Liver (tissue), 9 donors: ENCODE data around the gene SH3D19. TPM values are rescaled to one million over a fixed set of nuclear protein-coding genes. Genes with fewer than 3 reads are reported as not detected.

Experiments used
- DNase-seq: peaks from one replicate; pipeline ENCODE4 v3.0.0-alpha.2; 2017; ENCODE audit warnings: low spot score
- H3K27ac ChIP-seq, 2 donors: one replicate each; pipeline ENCODE4 v1.7.0; 2013; ENCODE audit warnings: inconsistent platforms in 2 of 2, low read length in 2 of 2, control low read depth in 1 of 2, low read depth in 1 of 2, mild to moderate bottlenecking in 1 of 2
- H3K27me3 ChIP-seq, 4 donors: one replicate each; pipeline versions ENCODE4 v1.6.1 to v1.7.0; 2013; ENCODE audit warnings: low read length in 3 of 4, inconsistent platforms in 1 of 4, mild to moderate bottlenecking in 1 of 4, moderate library complexity in 1 of 4; ENCODE audit not compliant: control insufficient read depth in 4 of 4, insufficient read depth in 4 of 4
- H3K36me3 ChIP-seq, 4 donors: one replicate each; pipeline versions ENCODE4 v1.6.1 to v1.7.0; 2013; ENCODE audit warnings: low read length in 3 of 4, mild to moderate bottlenecking in 3 of 4, low read depth in 1 of 4, moderate library complexity in 1 of 4; ENCODE audit not compliant: control insufficient read depth in 4 of 4, insufficient read depth in 3 of 4
- H3K4me1 ChIP-seq, 4 donors: one replicate each; pipeline versions ENCODE4 v1.6.1 to v1.7.0; 2013; ENCODE audit warnings: low read length in 3 of 4, mild to moderate bottlenecking in 3 of 4, moderate library complexity in 1 of 4; ENCODE audit not compliant: control insufficient read depth in 4 of 4, insufficient read depth in 4 of 4
- H3K4me3 ChIP-seq, 3 donors: one replicate each; pipeline versions ENCODE4 v1.6.1 to v1.7.0; 2013; ENCODE audit warnings: low read length in 3 of 3, control low read depth in 1 of 3, low read depth in 1 of 3, mild to moderate bottlenecking in 1 of 3
- H3K9ac ChIP-seq, 2 donors: one replicate each; pipeline ENCODE4 v1.7.0; 2013; ENCODE audit warnings: low read length in 2 of 2, mild to moderate bottlenecking in 2 of 2, moderate library complexity in 2 of 2, control low read depth in 1 of 2, low read depth in 1 of 2
- H3K9me3 ChIP-seq, 4 donors: one replicate each; pipeline versions ENCODE4 v1.6.1 to v1.7.0; 2013; ENCODE audit warnings: low read length in 3 of 4; ENCODE audit not compliant: control insufficient read depth in 4 of 4
- CTCF ChIP-seq: fragments of 150-350 bp; IDR thresholded peaks from 2 replicates; pipeline ENCODE4 v1.5.1; 2017; ENCODE audit warnings: improper control_type of control experiment, low read depth, low read length; ENCODE audit not compliant: missing input control
- EGR1 ChIP-seq, 2 donors: IDR thresholded peaks; 2 replicates each; pipeline ENCODE4 v1.6.1; 2016 to 2018; ENCODE audit warnings: antibody characterized with exemption in 2 of 2, low read depth in 2 of 2
- FOXA1 ChIP-seq: IDR thresholded peaks from 2 replicates; pipeline ENCODE4 v1.6.1; 2016; ENCODE audit warnings: antibody characterized with exemption
- FOXA2 ChIP-seq: IDR thresholded peaks from 2 replicates; pipeline ENCODE4 v1.6.1; 2016; ENCODE audit warnings: antibody characterized with exemption
- GABPA ChIP-seq, 2 donors: IDR thresholded peaks in 1 of 2; conservative IDR thresholded peaks in 1 of 2; 2 replicates each; pipeline ENCODE4 v1.6.1; 2016; ENCODE audit warnings: antibody characterized with exemption in 2 of 2, mild to moderate bottlenecking in 1 of 2, moderate library complexity in 1 of 2
- HNF4A ChIP-seq, 2 donors: conservative IDR thresholded peaks; 2 replicates each; pipeline ENCODE4 v1.6.1; 2016; ENCODE audit warnings: antibody characterized with exemption in 2 of 2, mild to moderate bottlenecking in 2 of 2
- HNF4G ChIP-seq: IDR thresholded peaks from 2 replicates; pipeline ENCODE4 v1.6.1; 2016; ENCODE audit warnings: antibody characterized with exemption
- JUND ChIP-seq, 2 donors: IDR thresholded peaks; 2 replicates each; pipeline ENCODE4 v1.6.1; 2016; ENCODE audit warnings: antibody characterized with exemption in 2 of 2
- MAX ChIP-seq: IDR thresholded peaks from 2 replicates; pipeline ENCODE4 v1.6.1; 2016; ENCODE audit warnings: antibody characterized with exemption
- NR2F2 ChIP-seq: IDR thresholded peaks from 2 replicates; pipeline ENCODE4 v1.6.1; 2016; ENCODE audit warnings: antibody characterized with exemption
- RAD21 ChIP-seq, 2 donors: IDR thresholded peaks; 2 replicates each; pipeline ENCODE4 v1.6.1; 2016; ENCODE audit warnings: antibody characterized with exemption in 2 of 2, mild to moderate bottlenecking in 2 of 2
- RXRA ChIP-seq, 2 donors: IDR thresholded peaks; 2 replicates each; pipeline ENCODE4 v1.6.1; 2017 to 2018; ENCODE audit warnings: antibody characterized with exemption in 2 of 2, mild to moderate bottlenecking in 1 of 2
- SP1 ChIP-seq: IDR thresholded peaks from 2 replicates; pipeline ENCODE4 v1.6.1; 2018; ENCODE audit warnings: antibody characterized with exemption, mild to moderate bottlenecking
- TAF1 ChIP-seq: conservative IDR thresholded peaks from 2 replicates; pipeline ENCODE4 v1.6.1; 2016; ENCODE audit warnings: antibody characterized with exemption, mild to moderate bottlenecking
- YY1 ChIP-seq: IDR thresholded peaks from 2 replicates; pipeline ENCODE4 v1.6.1; 2016; ENCODE audit warnings: antibody characterized with exemption, mild to moderate bottlenecking
- ZBTB33 ChIP-seq: IDR thresholded peaks from 2 replicates; pipeline ENCODE4 v1.6.1; 2016; ENCODE audit warnings: antibody characterized with exemption
- WGBS: extraction: QIAGEN DNeasy Blood & Tissue Kit; methylation state at CpG from one replicate; pipeline ENCODE4 v1.1.7; 2013; 5-methylcytosine and 5-hydroxymethylcytosine counted together
- polyA plus RNA-seq, 2 donors: library from polyadenylated mRNA; stranded (reverse) in 1 of 2; unstranded in 1 of 2; fragments of 200-250 nt in 1 of 2; fragments of >200 nt in 1 of 2; fragmentation: Nextera tagmentation in 1 of 2; extraction: Ambion mirVana in 1 of 2; gene quantifications; one replicate each; pipeline versions ENCODE4 v1.2.1 to v1.2.3, GENCODE V29; 2013 to 2015
- total RNA-seq, 2 donors: library from RNA; depleted of rRNA; stranded (reverse); fragments of >200 nt; gene quantifications; one replicate each; pipeline ENCODE4 v1.2.3, GENCODE V29; 2014
- TF ChIP-seq, protein P1 (sequence below): IDR thresholded peaks from 2 replicates; pipeline ENCODE4 v1.6.1; 2016; ENCODE audit warnings: antibody characterized with exemption
- TF ChIP-seq, protein P2 (sequence below): IDR thresholded peaks from 2 replicates; pipeline ENCODE4 v1.6.1; 2016; ENCODE audit warnings: antibody characterized with exemption, mild to moderate bottlenecking
- donor health status: healthy.
- donor health status: healthy.
- donor health status: healthy.
- donor health status: healthy.
- donor health status: healthy.

Gene SH3D19
- total and polyA plus RNA-seq, 4 donors = 11.0 to 22.2 (median 17.1) TPM

- no peak for TF ChIP-seq RAD21 (IDR thresholded peaks at IDR 0.05)
These were observed 64.9 kb downstream of the SH3D19 start (continued) for GRCh38 chr4:151260526-151260925.

DNA sequence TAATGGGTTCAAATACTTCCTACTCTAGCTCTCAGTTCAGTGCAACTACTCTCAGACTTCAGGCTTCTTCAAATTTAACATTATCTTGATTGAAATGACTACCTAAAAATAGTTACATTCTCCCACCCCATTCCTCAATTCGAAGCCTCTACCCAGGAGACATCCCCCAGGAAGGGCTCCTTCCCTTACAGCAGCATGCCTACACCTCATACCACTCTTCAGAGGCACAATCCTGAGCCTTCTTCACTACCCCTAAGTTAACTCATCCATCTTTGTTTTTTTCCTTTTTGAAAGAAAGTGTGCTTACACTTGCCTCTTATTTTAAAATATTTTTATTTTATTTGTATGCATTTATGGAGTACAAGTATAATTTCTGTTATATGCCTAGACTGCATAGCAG, 65.7 kb downstream of the SH3D19 start:
- no peaks in the 10 kb centered on the region for H3K27me3 ChIP-seq
- H3K9ac ChIP-seq = no peak overlapping the region
- no peak overlapping the region for H3K27ac ChIP-seq
- peaks cover 0 to 4% (median 0%) of the 10 kb centered on the region in 4 donors for H3K4me1 ChIP-seq
- no peak for TF ChIP-seq YY1
- TF ChIP-seq HNF4A (conservative IDR thresholded peaks at IDR 0.05) = no peak
- TF ChIP-seq FOXA1 = no peak
- no peak for TF ChIP-seq FOXA2
- no peak for TF ChIP-seq JUND (IDR thresholded peaks at IDR 0.05)
- TF ChIP-seq RAD21 (IDR thresholded peaks at IDR 0.05) = no peak
- TF ChIP-seq CTCF = no peak
- no peak for TF ChIP-seq TAF1
- no peak for TF ChIP-seq EGR1 (IDR thresholded peaks at IDR 0.05; ENCODE audit: low read depth in 2 of 2)
- no peak for TF ChIP-seq MAX
- TF ChIP-seq, protein P1, sequence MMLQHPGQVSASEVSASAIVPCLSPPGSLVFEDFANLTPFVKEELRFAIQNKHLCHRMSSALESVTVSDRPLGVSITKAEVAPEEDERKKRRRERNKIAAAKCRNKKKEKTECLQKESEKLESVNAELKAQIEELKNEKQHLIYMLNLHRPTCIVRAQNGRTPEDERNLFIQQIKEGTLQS = no peak
- no peak for TF ChIP-seq NR2F2
- no peak for TF ChIP-seq GABPA (IDR thresholded peaks at IDR 0.05 in 1 of 2, conservative IDR thresholded peaks at IDR 0.05 in 1 of 2)
- TF ChIP-seq SP1 = no peak
- TF ChIP-seq RXRA (IDR thresholded peaks at IDR 0.05) = no peak
- no peak for TF ChIP-seq ZBTB33
- no peaks in the 10 kb centered on the region for H3K36me3 ChIP-seq
- no peak overlapping the region for H3K4me3 ChIP-seq
- no peaks in the 10 kb centered on the region for H3K9me3 ChIP-seq
- no peak for DNase-seq
- 89% methylated on average over 1 of the region's 1 CpG for WGBS

GRCh38 chr4:151257704-151258103, 67.7 kb downstream of the SH3D19 start:
- Histone ChIP-seq H3K4me1 (peaks cover 0 to 10% (median 3%) of the 10 kb centered on the region in 4 donors), H3K36me3 (no peaks in the 10 kb centered on the region), H3K9ac (no peak overlapping the region), H3K27ac (no peak overlapping the region), H3K9me3 (no peaks in the 10 kb centered on the region), H3K27me3 (no peaks in the 10 kb centered on the region), H3K4me3 (no peak overlapping the region)
- WGBS = 92% methylated on average over 4 of the region's 4 CpGs
- DNase-seq = no peak
- TF ChIP-seq RAD21 (IDR thresholded peaks at IDR 0.05) = no peak
- no peak for TF ChIP-seq JUND (IDR thresholded peaks at IDR 0.05)
- TF ChIP-seq, protein P2, sequence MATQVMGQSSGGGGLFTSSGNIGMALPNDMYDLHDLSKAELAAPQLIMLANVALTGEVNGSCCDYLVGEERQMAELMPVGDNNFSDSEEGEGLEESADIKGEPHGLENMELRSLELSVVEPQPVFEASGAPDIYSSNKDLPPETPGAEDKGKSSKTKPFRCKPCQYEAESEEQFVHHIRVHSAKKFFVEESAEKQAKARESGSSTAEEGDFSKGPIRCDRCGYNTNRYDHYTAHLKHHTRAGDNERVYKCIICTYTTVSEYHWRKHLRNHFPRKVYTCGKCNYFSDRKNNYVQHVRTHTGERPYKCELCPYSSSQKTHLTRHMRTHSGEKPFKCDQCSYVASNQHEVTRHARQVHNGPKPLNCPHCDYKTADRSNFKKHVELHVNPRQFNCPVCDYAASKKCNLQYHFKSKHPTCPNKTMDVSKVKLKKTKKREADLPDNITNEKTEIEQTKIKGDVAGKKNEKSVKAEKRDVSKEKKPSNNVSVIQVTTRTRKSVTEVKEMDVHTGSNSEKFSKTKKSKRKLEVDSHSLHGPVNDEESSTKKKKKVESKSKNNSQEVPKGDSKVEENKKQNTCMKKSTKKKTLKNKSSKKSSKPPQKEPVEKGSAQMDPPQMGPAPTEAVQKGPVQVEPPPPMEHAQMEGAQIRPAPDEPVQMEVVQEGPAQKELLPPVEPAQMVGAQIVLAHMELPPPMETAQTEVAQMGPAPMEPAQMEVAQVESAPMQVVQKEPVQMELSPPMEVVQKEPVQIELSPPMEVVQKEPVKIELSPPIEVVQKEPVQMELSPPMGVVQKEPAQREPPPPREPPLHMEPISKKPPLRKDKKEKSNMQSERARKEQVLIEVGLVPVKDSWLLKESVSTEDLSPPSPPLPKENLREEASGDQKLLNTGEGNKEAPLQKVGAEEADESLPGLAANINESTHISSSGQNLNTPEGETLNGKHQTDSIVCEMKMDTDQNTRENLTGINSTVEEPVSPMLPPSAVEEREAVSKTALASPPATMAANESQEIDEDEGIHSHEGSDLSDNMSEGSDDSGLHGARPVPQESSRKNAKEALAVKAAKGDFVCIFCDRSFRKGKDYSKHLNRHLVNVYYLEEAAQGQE = no peak
- TF ChIP-seq ZBTB33 = no peak
- TF ChIP-seq HNF4A (conservative IDR thresholded peaks at IDR 0.05) = no peak
- TF ChIP-seq FOXA2 = no peak
- TF ChIP-seq GABPA (IDR thresholded peaks at IDR 0.05 in 1 of 2, conservative IDR thresholded peaks at IDR 0.05 in 1 of 2) = no peak
- TF ChIP-seq YY1 = no peak
- no peak for TF ChIP-seq NR2F2
- no peak for TF ChIP-seq MAX
- no peak for TF ChIP-seq HNF4G
- no peak for TF ChIP-seq CTCF
